Activated CD8-positive, alpha-beta memory T cell treated with anti-CD3 and anti-CD28 coated beads for 1 hour (primary cell): ENCODE data around the gene PIEZO2.

ENCODE experiments used
- DNase-seq, 2 donors: peaks; one replicate each; pipeline ENCODE4 v3.0.0-alpha.2; 2020; ENCODE audit warnings: low read depth in 1 of 2; ENCODE audit errors: extremely low read depth in 1 of 2

The PIEZO2 gene

DNA sequence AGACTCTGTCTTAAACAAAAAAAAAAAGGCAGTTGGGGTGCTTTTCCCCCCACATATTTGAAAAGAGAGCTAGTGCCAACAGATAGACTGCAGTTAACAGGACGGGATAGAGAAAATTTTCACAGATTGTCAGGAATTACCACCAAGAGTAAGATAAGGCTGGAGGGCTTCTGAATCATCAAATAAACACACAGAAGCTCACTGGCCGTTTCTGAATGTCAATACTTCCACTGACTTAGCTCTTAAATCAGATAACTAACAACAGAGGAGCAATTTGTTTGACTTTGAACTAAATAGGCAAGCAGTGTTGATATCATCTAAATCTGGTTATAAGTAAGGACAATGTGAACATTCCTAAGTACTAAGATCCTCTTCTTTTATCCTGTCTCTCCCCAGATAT, 34.7 kb downstream of the PIEZO2 start:
- no peak for DNase-seq

DNA sequence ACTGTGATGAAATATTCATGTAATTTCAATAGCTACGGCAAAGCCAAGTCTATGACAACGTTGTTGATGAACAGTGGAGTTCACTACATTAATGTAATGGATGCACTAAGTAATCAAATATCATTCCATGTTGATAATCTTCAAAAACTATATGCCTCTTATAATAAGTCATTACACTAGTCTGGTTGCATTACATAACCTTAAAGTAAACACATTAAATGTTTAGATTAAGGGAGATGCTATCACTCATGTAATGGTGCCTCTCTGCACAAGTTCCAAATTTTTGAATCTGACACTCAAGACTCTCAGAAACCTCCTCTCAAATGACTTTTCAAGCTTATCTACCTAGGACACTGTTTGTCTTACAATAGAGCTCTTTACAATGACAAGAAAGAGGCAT, 35.4 kb downstream of the PIEZO2 start:
- DNase-seq, result no peak

DNA sequence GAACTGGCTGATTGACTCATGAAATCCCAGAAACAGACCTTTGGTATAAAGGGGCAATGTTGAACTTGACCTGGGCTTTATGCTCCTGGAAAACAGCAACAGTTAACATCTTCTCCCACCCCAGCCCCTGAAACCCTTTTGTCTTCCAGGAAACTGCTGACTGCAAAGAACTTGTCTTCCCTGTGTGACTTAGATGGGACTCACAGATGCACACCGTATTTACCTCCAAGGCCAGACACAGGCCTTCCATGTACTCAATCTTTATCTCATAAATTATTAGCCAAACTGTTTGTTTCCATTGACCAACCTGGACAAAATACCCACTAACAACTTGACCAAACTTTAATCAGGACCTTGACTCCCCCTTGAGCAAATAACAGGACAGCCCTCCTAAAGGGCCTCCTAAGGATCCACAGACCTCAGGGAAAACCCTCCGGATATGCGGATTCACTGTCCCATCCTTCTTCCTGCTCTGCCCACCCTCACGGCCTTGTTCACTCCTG, 36.3 kb downstream of the PIEZO2 start:
- no peak for DNase-seq

DNA sequence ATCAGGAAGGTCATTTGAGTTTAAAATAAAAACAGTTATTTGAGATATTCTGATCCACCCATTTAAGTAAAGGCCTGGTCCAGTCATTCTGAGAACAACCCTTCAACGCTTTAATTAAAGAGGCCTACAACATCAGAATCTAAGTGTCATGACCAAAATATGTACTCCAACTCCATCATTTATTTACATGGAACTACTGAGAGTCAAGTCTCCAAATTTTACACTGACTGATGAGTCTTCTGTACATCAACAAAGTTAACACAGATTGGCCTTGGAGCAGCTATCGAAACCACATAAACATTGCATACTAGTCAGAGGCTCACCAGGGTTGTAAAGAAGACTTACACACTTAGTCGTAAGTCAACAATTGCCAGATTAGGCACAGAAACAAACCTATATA, 37.1 kb downstream of the PIEZO2 start:
- DNase-seq, result no peak

DNA sequence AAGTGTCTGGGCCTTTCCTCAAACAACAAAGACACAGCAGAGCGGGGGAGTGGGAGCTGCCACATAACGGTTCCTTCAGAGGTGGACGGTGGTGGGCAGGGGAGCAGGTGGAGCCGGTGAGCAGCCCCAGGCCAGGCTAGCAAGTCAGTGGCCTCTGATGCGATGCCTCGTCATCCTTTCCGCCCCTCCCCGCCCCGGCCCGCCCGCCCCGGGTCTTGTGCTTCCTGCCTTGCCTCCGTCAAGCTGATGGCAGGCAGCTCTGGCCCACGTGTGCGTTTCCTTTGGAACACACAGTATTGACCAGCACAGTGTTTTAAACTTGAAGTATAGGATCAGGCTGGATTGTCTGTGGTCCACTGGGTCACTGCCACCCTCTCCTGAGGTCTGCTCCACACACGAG, 38.9 kb downstream of the PIEZO2 start:
- DNase-seq, result no peak

DNA sequence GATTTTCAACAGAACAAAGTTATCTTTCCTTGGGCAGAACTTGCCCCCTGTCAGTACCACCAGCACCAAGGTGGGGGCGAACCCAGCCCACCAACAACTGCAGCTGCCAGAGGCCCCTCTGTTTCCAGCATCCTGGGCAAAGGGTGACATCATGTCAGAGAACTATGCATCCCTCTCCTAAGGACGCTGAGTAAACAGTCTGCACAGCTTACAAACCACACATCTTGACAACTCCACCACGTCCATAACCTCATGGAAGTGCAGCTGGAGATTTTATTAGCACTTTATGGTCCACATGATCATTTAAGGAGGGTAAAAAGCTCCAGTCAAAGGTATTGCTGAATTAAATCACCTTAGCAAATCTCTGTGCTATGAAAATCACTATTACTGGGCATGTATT, 40.4 kb downstream of the PIEZO2 start:
- DNase-seq, result no peak

DNA sequence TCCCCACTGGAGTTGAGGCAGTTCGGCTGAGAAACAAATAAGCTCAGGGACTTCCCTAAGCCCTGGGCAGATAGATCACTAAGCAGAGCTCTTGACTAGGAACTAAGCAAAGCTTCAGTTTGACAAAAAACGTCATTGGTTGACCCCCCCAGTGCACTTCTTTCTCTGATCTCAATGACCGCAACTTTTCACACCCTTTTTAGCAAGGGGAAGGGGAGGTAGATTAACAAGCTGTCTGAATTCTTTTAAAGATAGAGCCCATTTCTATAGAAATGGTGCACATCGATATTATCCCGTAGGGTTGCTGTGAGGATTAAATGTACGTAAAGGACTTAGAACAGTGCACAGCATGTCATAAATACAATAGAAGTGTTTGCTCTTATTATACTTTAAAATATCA, 42.5 kb downstream of the PIEZO2 start:
- DNase-seq, result no peak

DNA sequence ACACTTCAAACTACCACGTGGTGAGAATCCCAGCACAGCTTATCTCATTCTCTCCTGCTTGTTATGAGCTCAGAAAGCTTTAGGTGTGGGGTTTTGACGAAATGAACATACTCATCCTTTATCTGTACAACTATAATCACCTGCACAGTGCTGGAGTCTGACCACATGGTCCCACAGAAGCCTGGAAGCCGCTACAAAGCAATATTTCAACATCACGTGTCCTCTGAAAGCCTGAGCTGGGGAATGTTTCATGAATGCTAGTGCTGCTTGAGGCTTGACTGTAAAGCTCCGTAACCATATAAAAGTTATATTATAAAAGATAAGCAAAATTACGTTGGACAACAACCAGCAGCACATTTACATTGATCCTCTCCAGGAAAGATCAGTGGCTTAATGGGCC, 43.9 kb downstream of the PIEZO2 start:
- DNase-seq, result no peak

DNA sequence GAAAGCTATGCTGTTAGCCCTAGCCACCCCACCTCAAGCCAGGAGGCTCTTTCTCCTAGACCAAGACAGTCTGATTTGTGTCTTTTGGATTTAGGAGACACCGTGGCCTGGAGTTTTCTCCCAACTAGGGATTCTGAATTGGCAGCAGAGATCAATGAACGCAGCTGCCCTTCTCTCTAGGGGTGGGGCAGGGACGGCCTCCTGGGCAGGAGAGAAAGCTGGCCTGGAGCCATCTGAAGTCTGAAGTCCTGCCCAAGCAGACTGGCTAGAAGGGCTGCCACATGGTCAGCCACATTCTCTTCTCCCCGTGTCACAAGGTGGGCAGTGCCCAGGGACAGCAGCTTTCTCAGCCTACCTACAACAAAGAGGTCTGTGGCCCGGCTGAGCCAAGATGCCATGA, 45.1 kb downstream of the PIEZO2 start:
- DNase-seq, result no peak

DNA sequence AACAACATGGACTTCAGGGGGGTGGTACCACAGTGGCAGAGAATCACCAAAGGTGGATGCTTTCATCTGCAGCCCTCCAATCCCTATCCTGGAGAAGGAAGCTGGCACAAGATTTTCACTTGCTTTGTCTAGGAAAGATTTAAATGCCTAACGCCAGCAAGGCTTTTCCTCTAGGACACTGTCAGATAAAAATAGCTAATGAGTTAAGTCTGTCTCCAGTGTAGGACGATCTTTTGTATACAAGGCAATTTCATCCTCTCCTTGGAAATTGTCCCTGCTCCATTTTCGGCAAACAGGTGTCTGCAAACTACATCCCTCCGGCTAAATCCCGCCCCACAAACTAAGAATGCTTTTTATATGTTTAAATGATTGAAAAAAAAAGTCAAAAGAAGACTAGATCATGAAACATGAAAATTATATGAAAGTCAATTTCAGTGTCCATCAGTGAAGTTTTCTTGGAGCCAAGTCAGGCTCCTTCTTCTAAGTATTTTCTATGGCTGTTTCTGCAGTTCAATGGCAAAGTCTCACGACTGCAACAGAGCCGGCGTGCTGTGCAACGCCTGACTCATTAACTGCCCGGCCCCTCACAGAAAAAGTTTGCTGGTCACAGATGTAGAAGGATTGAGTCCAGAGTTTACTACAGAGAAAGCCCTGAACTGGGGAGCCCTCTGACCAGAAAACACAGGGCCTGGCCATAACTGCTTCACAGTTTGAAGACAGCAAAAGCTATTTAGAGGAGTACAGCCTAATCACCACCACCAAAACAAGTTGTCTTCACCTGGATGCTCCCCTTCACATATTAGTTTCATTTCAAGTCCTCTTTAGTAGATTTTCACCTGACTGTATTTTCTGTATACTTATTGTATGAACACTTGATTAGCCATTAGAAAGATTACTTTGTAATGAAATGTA, 52.3 kb downstream of the PIEZO2 start:
- DNase-seq, result no peak

DNA sequence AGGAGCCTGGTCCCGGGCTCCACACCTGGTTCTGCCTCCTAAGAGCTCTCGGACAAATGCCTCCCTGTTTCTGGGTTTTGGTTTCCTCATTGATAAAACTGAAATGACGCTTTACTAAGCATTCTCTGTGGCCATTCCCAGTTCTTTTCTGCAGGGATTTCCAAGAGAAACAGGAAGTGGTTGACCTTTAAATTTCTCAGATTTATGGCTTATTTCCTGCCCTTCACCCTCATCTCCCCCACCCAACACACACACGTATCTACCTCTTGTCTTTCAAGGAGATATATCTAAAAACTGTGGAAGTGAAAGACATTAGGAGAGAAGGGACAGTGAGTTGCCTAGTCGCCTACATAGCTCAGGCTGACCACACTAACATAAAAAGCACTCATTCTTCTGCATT, 53.0 kb downstream of the PIEZO2 start:
- no peak for DNase-seq

DNA sequence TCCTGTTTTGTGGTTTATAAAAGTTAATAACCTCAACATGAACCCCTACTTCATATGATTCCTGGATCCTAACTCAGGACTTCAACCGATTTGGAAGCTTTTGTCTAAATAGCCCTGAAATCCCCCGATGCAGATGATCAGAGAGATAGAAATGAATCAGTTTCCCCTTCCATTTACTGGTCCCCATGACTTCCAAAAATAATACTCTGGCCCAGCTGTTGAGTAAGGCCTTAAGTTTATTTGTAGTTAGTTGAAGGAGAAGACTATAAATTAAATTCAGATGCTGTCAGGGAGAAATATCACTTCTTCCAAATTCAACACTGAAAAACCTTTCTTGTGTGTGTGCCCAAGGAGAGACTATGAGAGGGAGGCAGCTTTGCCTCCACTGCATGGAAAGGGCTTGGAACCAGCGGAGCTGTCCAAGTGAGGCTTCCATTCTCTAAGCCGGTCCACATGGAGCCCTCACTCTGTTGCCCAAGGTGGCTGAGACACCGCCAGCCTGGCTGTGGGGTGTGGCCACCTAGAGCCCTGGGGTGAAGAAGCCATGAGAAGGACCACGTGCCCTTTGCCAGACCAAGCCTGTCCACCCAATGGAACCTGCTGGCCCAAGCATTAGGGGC, 53.6 kb downstream of the PIEZO2 start:
- no peak for DNase-seq

DNA sequence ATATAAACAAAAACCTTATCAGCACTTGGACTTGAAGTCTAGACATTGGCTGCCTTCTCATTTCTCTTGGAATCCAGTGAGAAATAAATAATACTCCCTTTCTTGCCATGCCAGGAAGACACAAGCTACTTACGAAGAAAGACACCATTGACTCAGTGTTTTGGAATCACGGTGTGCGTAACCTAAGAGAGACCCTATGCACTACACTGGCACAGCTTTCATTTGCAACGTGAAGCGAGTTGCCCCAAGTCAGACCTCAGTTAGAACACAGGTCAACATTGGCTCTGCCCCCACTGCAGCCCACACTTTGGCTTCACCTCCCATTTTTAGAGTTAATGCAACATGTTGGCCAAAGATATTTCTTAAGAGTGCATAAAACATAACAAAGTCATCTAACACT, 54.2 kb downstream of the PIEZO2 start:
- DNase-seq, result no peak

DNA sequence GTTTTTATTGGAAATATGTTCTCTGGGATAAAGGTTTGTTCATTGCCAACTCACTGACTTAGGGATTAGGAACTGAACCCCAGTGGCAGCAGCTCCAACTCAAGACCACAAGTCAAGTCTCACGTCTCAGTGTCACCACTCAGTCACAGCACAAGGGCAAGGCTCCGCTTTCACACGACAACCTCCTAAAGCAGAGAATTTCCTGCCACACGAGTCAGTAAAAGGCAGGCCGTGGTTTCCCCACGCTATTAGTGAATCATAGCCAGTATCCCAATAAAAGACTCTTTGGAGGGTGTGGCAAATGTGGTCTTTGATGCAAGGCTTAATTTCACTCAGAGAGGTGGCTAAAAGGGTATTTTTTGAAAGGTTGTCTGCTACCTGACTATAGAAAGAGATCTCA, 57.6 kb downstream of the PIEZO2 start:
- no peak for DNase-seq

DNA sequence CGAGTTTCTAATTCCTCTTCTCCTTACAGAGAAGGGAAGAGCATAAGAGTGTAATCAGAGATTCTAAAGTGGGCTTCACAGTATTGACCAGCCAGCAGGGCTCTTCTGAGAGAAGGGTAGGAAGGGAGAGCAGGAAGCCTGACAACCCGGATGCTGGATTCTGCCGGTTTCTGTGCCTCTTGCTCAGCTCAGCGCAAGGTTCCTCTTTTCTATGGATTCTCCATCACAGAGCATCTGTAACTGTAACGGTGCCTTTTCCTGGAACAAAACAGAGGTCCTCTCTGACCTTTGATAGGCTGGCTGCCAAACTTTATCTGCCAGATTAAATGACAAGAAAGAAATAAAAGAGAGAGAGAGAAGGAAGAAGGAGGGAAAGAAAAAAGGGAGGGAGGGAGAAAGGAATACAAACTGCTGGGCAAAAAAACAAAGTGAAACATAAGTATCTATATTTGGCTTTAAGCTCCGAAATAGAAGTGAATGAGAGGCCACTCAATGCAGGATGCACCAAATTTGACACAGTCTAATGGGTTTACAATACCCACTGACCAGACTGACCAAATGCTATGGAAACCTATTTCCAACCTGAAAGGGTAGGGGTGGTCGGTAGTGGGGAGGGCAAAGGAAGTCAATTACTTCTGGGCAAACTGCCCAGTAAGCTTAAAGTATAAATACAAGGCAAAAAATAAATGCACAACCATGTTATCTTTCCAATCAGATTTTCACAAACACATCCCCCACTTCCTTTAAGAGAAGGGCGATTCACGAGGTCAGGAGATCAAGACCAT, 59.2 kb downstream of the PIEZO2 start:
- no peak for DNase-seq

DNA sequence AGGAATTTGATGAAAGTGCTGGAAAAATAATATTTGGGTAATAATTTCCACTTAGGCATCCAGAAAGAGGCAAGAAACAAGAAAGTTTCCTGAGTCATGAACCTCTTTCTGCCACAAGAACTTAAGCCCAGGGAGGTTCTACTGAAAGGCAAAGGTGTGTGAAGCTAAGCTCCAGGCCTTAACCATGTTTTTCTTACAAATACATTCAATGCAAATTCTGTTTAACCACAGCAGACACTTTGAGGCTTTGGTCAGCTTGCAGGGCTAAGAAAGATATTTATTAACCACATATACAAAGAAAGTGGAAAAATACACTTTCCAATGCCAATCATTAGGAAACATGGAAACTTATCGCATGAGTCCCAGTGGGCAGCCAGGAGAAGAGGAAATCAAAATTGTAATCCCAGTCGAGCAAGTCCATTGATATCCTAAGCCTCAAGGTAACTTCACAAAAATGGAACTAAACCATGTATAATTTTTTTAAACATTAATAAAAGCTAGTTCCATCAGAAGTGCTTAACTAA, 68.3 kb downstream of the PIEZO2 start:
- DNase-seq, result no peak

DNA sequence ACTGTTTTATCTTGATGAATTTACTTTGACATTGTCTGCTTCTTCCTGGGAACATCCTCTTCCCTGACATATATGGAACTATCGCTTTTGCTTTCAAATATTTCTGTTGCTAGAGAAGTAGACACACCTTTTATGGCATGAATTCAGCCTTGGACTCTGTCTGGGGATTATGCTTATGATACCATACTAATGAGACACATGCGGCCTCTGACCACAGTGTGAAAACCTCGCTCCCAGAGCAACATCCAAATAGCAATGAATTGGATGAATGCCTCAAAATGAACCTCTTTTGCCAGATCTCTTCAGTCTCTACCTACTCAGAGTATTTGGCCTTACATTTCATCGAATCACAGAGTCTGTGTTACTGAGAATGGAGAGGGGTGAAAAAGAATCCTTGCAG, 70.9 kb downstream of the PIEZO2 start:
- DNase-seq, result no peak

DNA sequence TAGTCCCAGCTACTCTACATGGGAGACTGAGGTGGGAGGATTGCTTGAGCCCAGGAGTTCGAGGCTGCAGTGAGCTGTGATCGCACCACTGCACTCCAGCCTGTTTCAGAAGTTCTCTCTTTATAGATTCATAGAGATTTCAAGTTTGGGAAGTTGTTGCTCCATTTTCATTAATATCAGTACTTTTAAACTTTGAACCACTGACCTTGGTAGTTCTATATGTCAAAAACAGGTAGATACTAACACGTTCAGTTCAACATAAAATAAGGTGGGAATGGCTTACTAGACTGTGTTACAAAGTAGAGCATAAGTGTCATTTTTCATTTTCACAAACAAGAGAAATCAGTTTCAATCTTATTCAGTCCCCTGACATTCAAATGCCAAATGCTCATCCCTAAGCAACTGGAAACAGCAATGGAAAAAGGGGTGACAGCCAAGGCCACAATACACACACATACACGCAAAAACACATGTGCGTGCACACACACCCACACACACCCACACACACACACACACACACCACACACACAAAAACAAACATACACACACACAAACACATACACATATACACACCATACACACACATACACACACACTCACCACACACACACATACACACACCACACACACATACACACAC, 71.7 kb downstream of the PIEZO2 start:
- no peak for DNase-seq

DNA sequence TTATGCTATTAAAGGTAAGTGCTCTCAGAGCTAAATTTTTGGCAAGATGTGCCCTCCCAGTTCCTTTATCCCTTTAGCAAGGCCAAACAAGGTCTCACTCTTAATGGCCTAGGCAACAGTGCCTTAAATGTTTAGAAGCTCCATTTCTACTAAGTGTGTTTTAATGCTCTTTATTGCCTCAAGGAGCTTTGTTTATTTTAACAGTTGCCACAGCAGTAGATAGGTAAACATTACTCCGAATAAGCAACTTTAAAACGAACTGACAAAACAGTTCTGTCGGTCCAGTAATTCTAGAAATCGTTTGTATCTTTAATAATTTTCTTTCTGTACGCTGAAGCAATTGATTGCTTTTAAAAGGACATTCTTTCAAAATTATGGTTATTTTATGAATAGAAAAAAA, 74.5 kb downstream of the PIEZO2 start:
- no peak for DNase-seq

DNA sequence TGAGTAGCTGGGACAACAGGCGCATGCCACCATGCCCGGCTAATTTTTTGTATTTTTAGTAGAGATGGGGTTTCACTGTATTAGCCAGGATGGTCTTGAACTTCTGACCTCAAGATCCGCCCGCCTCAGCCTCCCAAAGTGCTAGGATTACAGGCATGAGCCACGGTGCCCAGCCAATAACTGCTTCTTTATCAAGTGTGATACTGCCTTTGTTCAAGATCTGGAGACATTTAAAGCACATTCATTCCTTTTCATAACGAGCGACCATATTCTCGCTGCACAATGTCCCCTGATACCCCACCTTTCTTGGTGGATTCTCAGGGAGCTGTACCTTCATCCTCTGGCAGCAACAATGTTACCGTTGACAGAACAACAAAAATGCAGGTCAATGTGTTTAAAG, 75.4 kb downstream of the PIEZO2 start:
- DNase-seq, result no peak

DNA sequence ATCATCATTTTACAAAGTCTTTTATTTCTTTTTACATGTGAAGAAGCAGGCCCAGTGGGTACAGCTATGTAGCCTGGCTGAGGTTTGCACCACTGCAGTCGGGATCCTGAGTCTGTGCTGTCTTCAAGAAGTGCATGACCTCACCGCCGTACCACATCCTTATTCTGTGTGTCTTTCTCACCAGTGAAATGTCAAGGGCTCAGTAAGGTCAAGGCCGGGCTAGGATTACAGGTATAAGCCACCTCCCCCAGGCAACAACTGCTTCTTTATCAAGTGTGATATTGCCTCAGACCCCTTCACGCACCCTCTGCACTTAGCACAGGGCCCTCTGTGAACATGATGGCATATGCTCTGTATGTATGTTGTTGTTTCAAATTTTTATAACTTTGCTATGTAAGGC, 76.7 kb downstream of the PIEZO2 start:
- DNase-seq, result no peak
